Tibial artery (tissue), 4 donors: ENCODE results near the gene PRAMEF1.
"Not testable (repeated sequence)": the region's sequence is repeated elsewhere in the genome, so short reads cannot be mapped to it uniquely, and the experiment has no call there.

ENCODE experiments used
- DNase-seq, 2 donors: peaks; one replicate each; pipeline ENCODE4 v3.0.0-alpha.2; 2019
- H3K27ac ChIP-seq, 2 donors: fragments of 200-600 bp; sonication (generic) in 1 of 2; 1 replicate in 1 of 2; 2 replicates in 1 of 2; pipeline ENCODE4 v1.5.1; 2018 to 2019; ENCODE audit warnings: mild to moderate bottlenecking in 1 of 2
- H3K27me3 ChIP-seq, 2 donors: fragments of 200-600 bp; sonication (generic) in 1 of 2; one replicate each; pipeline versions ENCODE4 v1.5.1 to v1.6.0; 2016 to 2019
- H3K36me3 ChIP-seq, 3 donors: fragments of 200-600 bp; sonication (generic) in 2 of 3; one replicate each; pipeline ENCODE4 v1.5.1; 2016 to 2019; ENCODE audit warnings: mild to moderate bottlenecking in 2 of 3
- H3K4me1 ChIP-seq, 4 donors: fragments of 200-600 bp; sonication (generic) in 2 of 4; 1 replicate in 3 of 4; 2 replicates in 1 of 4; pipeline ENCODE4 v1.5.1; 2016 to 2019
- H3K4me3 ChIP-seq, 2 donors: fragments of 200-600 bp; sonication (generic) in 1 of 2; 1 replicate in 1 of 2; 2 replicates in 1 of 2; pipeline ENCODE4 v1.5.1; 2018 to 2019; ENCODE audit warnings: mild to moderate bottlenecking in 2 of 2
- H3K9me3 ChIP-seq, 3 donors: fragments of 200-600 bp; sonication (generic) in 1 of 3; one replicate each; pipeline ENCODE4 v1.5.1; 2016 to 2019
- CTCF ChIP-seq, 2 experiments: fragments of 200-600 bp in 1 of 2; fragments of 450-650 bp in 1 of 2; IDR thresholded peaks; one replicate each; pipeline ENCODE4 v1.5.1; 2017 to 2019; ENCODE audit warnings: antibody characterized with exemption in 2 of 2, mild to moderate bottlenecking in 1 of 2, moderate library complexity in 1 of 2
- intact Hi-C: fragments of 100-400 bp; cut with DNase I; formaldehyde crosslinking; loops from one replicate; pipeline ENCODE4 v1.15.0; 2023; ENCODE audit warnings: low total_unique reads

Gene PRAMEF1

GRCh38 chr1:12799730-12800129 is 8.5 kb downstream of the PRAMEF1 start:
- H3K4me1 ChIP-seq: no peaks in the 10 kb centered on the region
- no peaks in the 10 kb centered on the region for H3K36me3 ChIP-seq
- no peak for DNase-seq
- intact Hi-C loops: no loop called here
- peaks cover 0 to 9% of the 10 kb centered on the region in 2 donors for H3K27me3 ChIP-seq
- no peaks in the 10 kb centered on the region for H3K9me3 ChIP-seq
- no peak overlapping the region for H3K27ac ChIP-seq
- H3K4me3 ChIP-seq: no peak overlapping the region
- TF ChIP-seq CTCF (IDR thresholded peaks at IDR 0.05): no peak

GRCh38 chr1:12809933-12810332 is 18.7 kb downstream of the PRAMEF1 start:
- H3K27me3 ChIP-seq: peaks cover 0 to 8% of the 10 kb centered on the region in 2 donors
- intact Hi-C loops: no loop called here
- TF ChIP-seq CTCF (IDR thresholded peaks at IDR 0.05): no peak

GRCh38 chr1:12810691-12811408 is 19.7 kb downstream of the PRAMEF1 start:
- no peaks in the 10 kb centered on the region for H3K4me1 ChIP-seq
- H3K27me3 ChIP-seq: peaks cover 0 to 8% of the 10 kb centered on the region in 2 donors
- H3K4me3 ChIP-seq: no peak overlapping the region
- intact Hi-C loops: no loop called here
- no peaks in the 10 kb centered on the region for H3K9me3 ChIP-seq
- TF ChIP-seq CTCF (IDR thresholded peaks at IDR 0.05): no peak
- H3K27ac ChIP-seq: no peak overlapping the region
- DNase-seq: no peak
- H3K36me3 ChIP-seq: no peaks in the 10 kb centered on the region

More at GRCh38 chr1:12809933-12810332, 18.7 kb downstream of the PRAMEF1 start:
- DNase-seq: no peak
- H3K36me3 ChIP-seq: no peaks in the 10 kb centered on the region
- H3K4me3 ChIP-seq: no peak overlapping the region
- H3K27ac ChIP-seq: no peak overlapping the region
- peaks cover 0 to 7% (median 3%) of the 10 kb centered on the region in 3 donors for H3K9me3 ChIP-seq
- no peaks in the 10 kb centered on the region for H3K4me1 ChIP-seq

GRCh38 chr1:12811409-12811784 is 20.2 kb downstream of the PRAMEF1 start:
- intact Hi-C loops: no loop called here
- Histone ChIP-seq H3K9me3 (no peaks in the 10 kb centered on the region), H3K27me3 (peaks cover 0 to 8% of the 10 kb centered on the region in 2 donors), H3K4me1 (no peaks in the 10 kb centered on the region), H3K4me3 (no peak overlapping the region), H3K36me3 (no peaks in the 10 kb centered on the region), H3K27ac (no peak overlapping the region)
- DNase-seq: no peak
- TF ChIP-seq CTCF (IDR thresholded peaks at IDR 0.05): no peak

GRCh38 chr1:12819061-12819460 is 27.9 kb downstream of the PRAMEF1 start:
- H3K27ac ChIP-seq, H3K4me3 ChIP-seq, intact Hi-C loops, H3K27me3 ChIP-seq, H3K4me1 ChIP-seq, H3K36me3 ChIP-seq, DNase-seq, H3K9me3 ChIP-seq: not testable (repeated sequence)

- H3K9me3 ChIP-seq, DNase-seq, H3K27me3 ChIP-seq, intact Hi-C loops, H3K36me3 ChIP-seq, H3K4me1 ChIP-seq, H3K4me3 ChIP-seq, H3K27ac ChIP-seq: not testable (repeated sequence)
Measured at GRCh38 chr1:12831310-12831709, 40.1 kb downstream of the PRAMEF1 start, which contains the start of gene PRAMEF11. TSS of gene PRAMEF11 (minus strand) at chr1:12831410. CDS start at chr1:12828789, 2,621 bp downstream.

GRCh38 chr1:12833251-12833650 is 42.1 kb downstream of the PRAMEF1 start:
- H3K36me3 ChIP-seq, intact Hi-C loops, H3K4me3 ChIP-seq, H3K27ac ChIP-seq, H3K4me1 ChIP-seq, H3K9me3 ChIP-seq, H3K27me3 ChIP-seq, DNase-seq: not testable (repeated sequence)
